Activated CD8-positive, alpha-beta memory T cell treated with anti-CD3 and anti-CD28 coated beads for 1 hour (primary cell): ENCODE data around the gene WASHC2C.
"Not testable (repeated sequence)": the region's sequence is repeated elsewhere in the genome, so short reads cannot be mapped to it uniquely, and the experiment has no call there.

Experiments used
- DNase-seq, 2 donors: peaks; one replicate each; pipeline ENCODE4 v3.0.0-alpha.2; 2020; ENCODE audit warnings: low read depth in 1 of 2; ENCODE audit errors: extremely low read depth in 1 of 2

The WASHC2C gene

DNA sequence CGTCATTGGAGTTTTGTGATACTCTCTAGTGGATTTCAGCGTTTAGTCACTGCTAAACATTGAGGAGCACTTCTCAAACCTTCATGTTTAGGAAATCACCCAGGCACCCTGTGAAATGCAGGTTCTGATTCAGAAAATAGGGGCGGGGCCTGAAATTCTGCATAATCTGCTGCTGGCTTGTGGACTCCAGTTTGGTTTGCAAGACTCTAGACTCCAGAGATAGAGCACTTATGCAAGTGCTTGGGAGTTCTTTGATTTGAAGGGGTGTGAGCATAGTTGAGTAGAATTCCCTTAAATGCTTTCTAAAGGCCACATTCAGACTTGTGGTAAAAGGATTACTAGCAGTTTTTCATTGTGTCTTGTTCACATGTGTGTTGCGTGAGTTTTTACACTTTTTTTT is 41.3 kb downstream of the WASHC2C start:
- DNase-seq = not testable (repeated sequence)

- DNase-seq = not testable (repeated sequence)
Measured at GRCh38 chr10:45771757-45772461, 44.8 kb downstream of the WASHC2C start.

DNA sequence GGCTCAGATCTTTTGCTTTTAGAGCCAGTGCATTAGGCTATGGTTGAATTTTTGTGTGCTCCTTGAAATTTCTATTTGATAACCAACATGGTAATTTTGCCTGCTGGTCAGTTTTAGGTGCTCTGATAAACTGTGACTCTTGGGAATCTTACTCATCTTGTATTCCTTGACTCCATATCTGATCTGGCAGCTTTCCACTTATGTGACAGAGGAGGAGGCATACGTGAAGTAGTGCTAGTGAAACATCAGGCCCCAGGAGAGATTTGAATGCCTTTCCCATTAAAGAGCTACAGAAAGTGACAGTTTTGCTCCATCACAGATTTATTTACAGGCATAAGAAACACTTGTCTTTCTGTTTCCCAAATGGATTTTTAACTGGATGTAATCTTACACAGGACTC is 59.2 kb downstream of the WASHC2C start:
- DNase-seq = not testable (repeated sequence)

DNA sequence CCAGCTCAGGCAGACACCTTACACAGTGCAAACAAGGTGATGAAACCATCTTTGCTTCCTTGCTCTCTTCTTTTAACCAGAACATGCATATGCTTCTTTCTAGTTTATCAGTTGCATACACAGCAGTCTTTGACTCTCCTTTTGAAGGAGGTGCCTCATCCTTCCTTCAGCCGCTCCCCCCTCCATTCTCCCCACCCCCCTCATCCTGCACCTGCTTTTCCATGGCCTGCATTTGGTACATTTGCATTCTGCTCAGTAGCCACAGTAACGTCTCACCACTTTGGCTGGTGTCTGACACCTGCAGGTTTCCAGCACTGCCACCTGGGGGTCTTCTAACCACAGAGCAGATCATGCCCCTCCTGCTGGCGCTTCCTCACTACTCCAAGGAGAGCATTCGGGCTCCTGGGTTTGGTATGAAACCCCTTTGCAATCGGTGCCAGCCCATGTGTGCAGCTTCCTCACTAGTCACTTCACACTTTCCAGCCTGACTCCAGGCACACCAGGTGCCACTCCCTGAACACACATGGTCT is 60.2 kb downstream of the WASHC2C start:
- not testable (repeated sequence) for DNase-seq

DNA sequence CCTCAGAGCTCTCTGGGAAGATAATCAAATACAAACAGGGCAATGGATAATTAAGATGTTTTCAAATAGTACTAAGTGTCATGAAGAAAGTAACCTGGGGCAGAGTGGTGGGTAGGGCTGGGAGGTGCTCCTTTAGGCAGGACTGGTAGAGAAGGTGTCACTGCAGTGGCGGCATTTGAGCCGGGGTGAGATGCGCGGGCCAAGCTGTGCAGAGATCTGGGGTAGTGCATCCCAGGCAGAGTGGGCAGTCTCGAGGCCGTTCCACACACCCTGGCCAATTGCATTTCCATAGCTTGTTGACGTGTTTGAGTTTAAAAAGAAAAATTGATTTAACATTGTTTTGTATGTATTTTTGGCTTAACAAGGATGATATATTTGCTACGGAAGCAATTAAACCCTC is 62.9 kb downstream of the WASHC2C start:
- not testable (repeated sequence) for DNase-seq

DNA sequence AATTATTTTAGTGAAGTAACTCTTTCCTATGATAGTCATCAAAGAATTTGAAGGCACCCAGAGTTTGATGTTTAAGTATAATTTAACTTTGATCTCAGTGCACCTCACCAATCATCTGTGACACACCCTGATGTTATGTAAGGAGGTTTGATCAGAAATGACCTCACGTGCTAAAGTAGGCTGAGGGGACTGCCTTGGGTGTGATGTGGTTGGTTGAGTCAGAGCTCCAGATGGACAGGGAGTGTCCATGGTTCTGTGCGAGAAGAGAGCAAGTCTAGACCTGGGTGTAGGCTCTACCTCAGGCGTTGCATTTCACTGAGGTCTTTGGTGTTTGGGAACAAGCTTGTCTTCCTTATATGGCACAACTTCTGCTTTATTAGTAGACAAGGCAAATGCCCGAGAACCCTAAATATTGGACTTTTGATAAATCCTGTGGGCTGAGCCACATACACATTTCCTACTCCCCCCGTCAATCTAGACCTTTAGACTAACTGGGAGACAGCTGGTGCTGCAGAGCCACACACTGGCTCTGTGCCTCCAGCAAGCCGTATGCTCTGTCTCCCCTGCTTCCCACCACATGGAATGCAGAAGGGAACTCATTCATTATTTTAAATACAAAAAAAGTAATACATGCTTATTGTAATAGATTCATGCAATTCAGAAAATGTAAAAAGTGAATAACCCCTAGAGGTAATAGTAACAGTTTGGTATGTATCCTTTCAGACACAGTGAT is 63.8 kb downstream of the WASHC2C start:
- not testable (repeated sequence) for DNase-seq

DNA sequence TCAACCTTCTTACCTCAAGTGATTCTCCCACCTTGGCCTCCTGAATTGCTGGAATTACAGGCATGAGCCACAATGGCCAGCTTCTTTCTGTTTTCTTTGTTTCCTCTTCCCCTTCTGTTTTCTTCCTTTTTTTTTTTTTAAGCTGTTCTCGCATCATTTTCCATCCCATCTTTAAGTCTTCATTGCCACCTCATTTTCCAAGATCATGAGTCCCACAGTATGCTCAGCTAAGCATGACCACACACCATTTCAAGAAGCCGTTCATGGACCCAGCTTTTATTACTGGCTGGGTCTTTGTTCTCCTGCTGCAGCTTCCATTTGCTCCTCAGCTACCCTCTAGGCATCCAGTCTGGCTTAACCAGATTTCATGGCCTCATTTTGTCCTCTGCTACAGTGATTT is 67.7 kb downstream of the WASHC2C start:
- not testable (repeated sequence) for DNase-seq

DNA sequence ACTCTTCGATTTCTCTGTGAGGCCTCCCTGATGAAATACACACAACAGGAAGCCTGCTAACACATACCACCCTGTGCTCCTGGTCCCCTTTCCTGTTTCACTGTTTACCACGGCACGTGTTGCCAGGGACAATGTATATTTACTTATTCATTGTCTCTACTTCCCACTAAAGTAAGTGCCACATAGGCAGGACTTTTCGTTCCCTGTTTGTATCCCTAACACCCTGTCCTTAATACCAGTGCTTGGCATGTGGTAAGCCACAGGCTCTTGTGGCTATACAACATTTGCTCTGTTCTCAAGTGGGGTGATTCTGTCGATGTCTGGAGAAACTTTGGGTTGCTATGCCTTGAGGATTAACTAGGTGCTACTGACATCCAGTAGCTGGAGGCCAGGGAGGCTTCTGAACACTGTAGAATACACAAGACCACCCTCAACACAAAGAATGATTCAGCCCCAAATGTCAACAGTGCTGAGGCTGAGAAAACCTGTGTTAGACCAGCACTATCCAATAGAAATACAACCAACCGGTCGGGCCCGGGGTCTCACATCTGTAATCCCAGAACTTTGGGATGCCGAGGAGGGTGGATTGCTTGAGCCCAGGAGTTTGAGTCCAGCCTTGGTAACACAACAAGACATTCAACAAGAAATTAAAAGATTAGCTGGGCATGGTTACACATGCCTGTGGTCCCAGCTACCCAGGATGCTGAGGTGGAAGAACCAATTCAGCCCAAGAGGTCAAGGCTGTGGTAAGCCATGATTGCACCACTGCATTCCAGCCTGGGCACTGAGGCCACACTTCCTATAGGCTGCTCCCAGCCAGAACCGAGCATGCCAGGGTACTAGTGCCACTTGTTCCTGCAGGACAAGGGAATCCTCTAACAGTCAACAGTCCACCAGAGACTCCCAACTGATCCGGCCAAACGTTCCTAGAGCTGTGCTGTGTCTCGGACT is 76.3 kb downstream of the WASHC2C start:
- not testable (repeated sequence) for DNase-seq

DNA sequence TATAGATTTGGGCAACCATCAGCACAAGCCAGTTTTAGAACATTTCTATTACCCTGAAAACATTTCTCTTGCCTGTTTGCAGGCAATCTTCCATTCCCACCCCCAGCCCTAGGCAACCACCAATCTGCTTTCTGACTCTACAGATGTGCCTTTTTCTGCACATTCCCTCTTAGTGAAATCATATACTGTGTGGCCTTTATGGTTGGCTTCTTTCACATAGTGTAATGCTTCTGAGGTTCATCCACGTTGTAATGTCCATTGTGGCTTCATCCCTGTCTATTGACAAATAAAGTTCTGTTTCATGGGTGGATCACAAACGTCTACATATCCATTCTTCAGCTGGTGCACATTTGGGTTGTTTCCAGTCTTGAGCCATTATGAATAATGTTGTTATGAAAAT is 77.9 kb downstream of the WASHC2C start:
- not testable (repeated sequence) for DNase-seq

DNA sequence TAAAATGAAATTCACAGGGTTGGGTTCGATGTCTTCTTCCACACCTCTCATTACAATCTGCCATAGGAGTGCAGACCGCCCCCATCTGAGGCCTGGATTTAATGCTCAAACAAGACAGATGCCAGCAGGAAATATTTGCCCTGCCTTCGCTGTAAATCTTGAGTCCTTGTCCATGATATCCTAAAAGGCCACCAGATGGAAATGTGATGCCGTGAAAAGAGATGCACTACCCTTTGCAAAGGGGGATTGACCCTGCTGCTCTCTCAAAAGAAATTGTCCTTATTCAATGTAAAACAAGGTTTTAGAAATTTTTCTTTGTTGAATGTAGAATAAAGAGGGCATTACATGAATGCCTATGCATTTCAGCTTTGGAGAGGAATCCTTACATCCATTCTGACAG is 82.8 kb downstream of the WASHC2C start:
- DNase-seq = no peak

DNA sequence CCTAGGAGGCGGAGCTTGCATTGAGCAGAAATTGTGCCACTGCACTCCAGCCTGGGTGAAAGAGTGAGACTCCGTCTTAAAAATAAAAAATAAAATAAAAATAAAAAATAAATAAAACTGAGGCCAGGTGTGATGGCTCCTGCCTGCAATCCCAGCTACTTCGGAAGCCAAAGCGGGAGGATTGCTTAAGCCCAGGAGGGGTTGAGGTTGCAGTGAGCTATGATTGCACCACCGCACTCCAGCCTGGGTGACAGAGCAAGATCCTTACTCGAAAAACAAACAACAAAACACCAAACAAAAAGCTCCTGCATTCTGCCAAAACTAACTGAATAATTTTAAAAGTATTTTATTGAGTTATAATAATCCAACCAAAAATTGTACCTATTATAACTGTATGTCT is 84.0 kb downstream of the WASHC2C start:
- no peak for DNase-seq

- DNase-seq = not testable (repeated sequence)
Measured at GRCh38 chr10:45812959-45813358, 85.9 kb downstream of the WASHC2C start.

GRCh38 chr10:45814146-45814545 is 87.1 kb downstream of the WASHC2C start:
- DNase-seq = not testable (repeated sequence)

- no peak for DNase-seq
Measured at GRCh38 chr10:45817130-45817859, 90.2 kb downstream of the WASHC2C start.

- DNase-seq = no peak
Measured at GRCh38 chr10:45817912-45818311, 90.8 kb downstream of the WASHC2C start.

DNA sequence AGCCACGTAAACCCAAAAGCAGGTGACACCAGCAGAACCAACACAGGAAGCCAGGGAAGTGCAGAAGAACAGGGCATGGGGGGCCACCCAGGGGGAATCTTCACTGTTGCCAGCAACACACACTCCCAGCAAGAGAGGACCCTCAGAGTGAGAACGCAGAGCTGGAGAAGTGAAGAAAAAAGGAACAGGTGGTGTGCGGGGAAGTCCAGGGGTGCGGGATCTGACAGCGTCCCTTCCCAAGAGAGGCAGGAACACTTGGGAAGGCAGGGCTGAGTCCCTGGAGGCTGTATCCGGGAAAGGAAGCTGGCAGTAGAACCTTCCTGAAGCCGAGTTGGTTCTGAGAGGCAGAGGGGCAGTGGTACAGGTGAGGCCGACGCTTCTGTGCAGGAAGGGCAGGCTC is 92.5 kb downstream of the WASHC2C start:
- DNase-seq = no peak

DNA sequence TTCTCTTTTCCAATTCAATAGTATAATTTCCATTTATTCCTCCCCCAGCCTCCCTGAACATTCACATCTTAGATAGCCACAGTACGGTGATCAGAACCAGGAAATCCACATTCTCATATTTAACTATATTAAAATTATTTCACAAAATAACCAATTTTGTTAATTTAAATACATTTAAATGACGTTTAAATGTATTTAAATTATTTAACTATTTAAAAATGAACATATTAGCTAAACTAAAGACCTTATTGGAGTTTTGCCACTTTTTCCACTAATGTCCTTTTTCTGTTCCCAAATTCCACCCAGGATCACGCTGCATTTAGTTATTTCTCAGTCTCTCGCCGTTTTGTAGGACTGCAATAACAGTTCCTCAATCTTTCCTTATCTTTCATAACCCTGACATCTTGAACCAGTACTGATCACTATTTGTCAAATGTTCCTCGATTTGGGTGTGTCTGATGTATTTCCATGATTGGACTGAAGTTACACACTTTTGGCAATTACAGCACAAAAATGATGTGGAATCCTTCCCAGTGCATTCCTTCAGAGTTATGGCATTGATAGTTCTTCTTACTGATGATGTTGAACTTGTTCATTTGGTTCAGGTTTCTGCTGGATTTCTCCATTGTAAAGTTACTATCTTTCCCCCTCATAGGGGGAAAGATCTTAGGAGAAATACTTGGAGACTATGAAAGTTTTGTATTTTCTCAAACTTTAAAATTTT is 93.2 kb downstream of the WASHC2C start:
- not testable (repeated sequence) for DNase-seq

GRCh38 chr10:45822918-45823317 is 95.9 kb downstream of the WASHC2C start:
- DNase-seq = not testable (repeated sequence)
